GM12878 (cell line): ENCODE results near the gene AHCYL2. TPM values are rescaled to one million over a fixed set of nuclear protein-coding genes. Genes with fewer than 3 reads are reported as not detected.

ENCODE experiments used
- ATAC-seq: fragments of 200-7000 bp; cut with Tn5 transposase; 3 replicates; pipeline ENCODE4 v1.9.1; 2020; ENCODE audit warnings: mild to moderate bottlenecking, moderate library complexity
- BruUV-seq: library from RNA; stranded (reverse); fragments of 400-500 nt; replicated peaks from 2 replicates; lab custom pipeline; 2021; lab: Mats Ljungman, UMichigan
- CTCF ChIA-PET: fragments of 300-600 bp; sonication (Branson Sonifier 250); formaldehyde crosslinking; extraction: SDS; loops from one replicate; lab custom pipeline; 2021; ENCODE audit warnings: inconsistent platforms; lab: Yijun Ruan, JAX
- POLR2A ChIA-PET: fragments of 350-600 bp; formaldehyde crosslinking; extraction: SDS; loops from one replicate; lab custom pipeline; 2021; ENCODE audit warnings: inconsistent platforms; lab: Charles Lee
- RAD21 ChIA-PET: fragments of 300-600 bp; sonication (Branson Sonifier 250); formaldehyde crosslinking; loops from one replicate; lab custom pipeline; 2023; ENCODE audit warnings: antibody characterized with exemption; ENCODE audit not compliant: unreplicated experiment; lab: Charles Lee
- SMC1A ChIA-PET: fragments of 300-600 bp; sonication (Branson Sonifier 250); formaldehyde crosslinking; loops from one replicate; lab custom pipeline; 2023; ENCODE audit not compliant: unreplicated experiment, uncharacterized antibody; lab: Charles Lee
- DNase-seq: peaks from one replicate; pipeline ENCODE4 v3.0.0-alpha.2; 2011; ENCODE audit warnings: low read depth, low spot score
- FAIRE-seq: peaks from 3 replicates; lab custom pipeline; 2011; peaks lifted over from hg19 to GRCh38; lab: Jason Lieb, UNC
- H2AFZ ChIP-seq: 2 replicates; pipeline ENCODE4 v1.6.0; 2011; ENCODE audit warnings: low read depth, low read length, control low read depth; ENCODE audit not compliant: control insufficient read depth
- H3K27ac ChIP-seq: 2 replicates; pipeline ENCODE4 v1.5.1; 2011; ENCODE audit warnings: control low read depth; ENCODE audit not compliant: control insufficient read depth, insufficient read depth
- H3K27me3 ChIP-seq, 2 experiments: replicated peaks in 1 of 2; 2 replicates each; pipeline versions ENCODE4 v1.6.0 to v1.6.1; 2011; ENCODE audit warnings: low read length in 1 of 2; ENCODE audit not compliant: control insufficient read depth in 2 of 2, insufficient read depth in 2 of 2
- H3K36me3 ChIP-seq, 2 experiments: 2 replicates each; pipeline ENCODE4 v1.5.1; 2011; ENCODE audit warnings: low read length in 1 of 2; ENCODE audit not compliant: control insufficient read depth in 2 of 2, insufficient read depth in 2 of 2
- H3K4me1 ChIP-seq: 2 replicates; pipeline ENCODE4 v1.6.1; 2011; ENCODE audit warnings: mild to moderate bottlenecking, low read length, moderate library complexity, mixed read lengths; ENCODE audit not compliant: control insufficient read depth, insufficient read depth
- H3K4me2 ChIP-seq: 2 replicates; pipeline ENCODE4 v1.6.0; 2011; ENCODE audit warnings: control low read depth; ENCODE audit not compliant: control insufficient read depth, insufficient read depth
- H3K4me3 ChIP-seq: fragments of 200-600 bp; sonication (generic); 2 replicates; pipeline ENCODE4 v1.5.1; 2016
- H3K79me2 ChIP-seq: 2 replicates; pipeline ENCODE4 v1.6.0; 2011; ENCODE audit warnings: low read length; ENCODE audit not compliant: control insufficient read depth, insufficient read depth
- H3K9ac ChIP-seq: 2 replicates; pipeline ENCODE4 v1.8.0; 2011; ENCODE audit warnings: low read length, control low read depth, mixed read lengths; ENCODE audit not compliant: control insufficient read depth, insufficient read depth
- H3K9me3 ChIP-seq: replicated peaks from 3 replicates; pipeline ENCODE4 v1.5.1; 2011; ENCODE audit warnings: mild to moderate bottlenecking, low read length; ENCODE audit not compliant: control insufficient read depth, insufficient read depth
- H4K20me1 ChIP-seq: 2 replicates; pipeline ENCODE4 v1.6.0; 2011; ENCODE audit not compliant: control insufficient read depth, insufficient read depth
- EED ChIP-seq: sonication (generic); IDR thresholded peaks from 2 replicates; pipeline ENCODE4 v1.6.1; 2016; ENCODE audit warnings: antibody characterized with exemption, low read depth
- IKZF1 ChIP-seq: fragments of 450-650 bp; conservative IDR thresholded peaks from 2 replicates; pipeline ENCODE4 v1.6.1; 2017; ENCODE audit warnings: antibody characterized with exemption, mild to moderate bottlenecking
- TCF3 ChIP-seq: IDR thresholded peaks from 2 replicates; pipeline ENCODE4 v1.6.1; 2012; ENCODE audit warnings: low read depth, mild to moderate bottlenecking, low read length, borderline replicate concordance; ENCODE audit not compliant: insufficient read depth
- ZBTB40 ChIP-seq: fragments of 450-650 bp; IDR thresholded peaks from 2 replicates; pipeline ENCODE4 v1.6.1; 2016; ENCODE audit warnings: mild to moderate bottlenecking, moderate library complexity, borderline replicate concordance
- ZNF384 ChIP-seq: IDR thresholded peaks from 2 replicates; pipeline ENCODE4 v1.6.1; 2012; ENCODE audit warnings: low read depth, mild to moderate bottlenecking, low read length, improper control_type of control experiment, borderline replicate concordance
- ZNF687 ChIP-seq: fragments of 450-650 bp; IDR thresholded peaks from 2 replicates; pipeline ENCODE4 v1.6.1; 2017; ENCODE audit warnings: mild to moderate bottlenecking, moderate library complexity
- WGBS: methylation state at CpG from one replicate; pipeline ENCODE4 v1.1.6; 2016; ENCODE audit warnings: low lambda C conversion rate; ENCODE audit not compliant: insufficient replicate concordance, insufficient coverage; ENCODE audit errors: missing lambda C conversion rate; 5-methylcytosine and 5-hydroxymethylcytosine counted together
- in situ Hi-C: fragments of 300-500 bp; cut with MboI; formaldehyde crosslinking; loops from 9 replicates; pipeline ENCODE4 v1.14.3; 2018; ENCODE audit warnings: mixed read lengths
- intact Hi-C: fragments of 100-400 bp; cut with micrococcal nuclease; formaldehyde crosslinking; loops from one replicate; pipeline ENCODE4 v1.14.2; 2022; ENCODE audit not compliant: unreplicated experiment
- polyA plus RNA-seq, 11 experiments: library from polyadenylated mRNA; depleted of rRNA in 4 of 11; unstranded in 6 of 11; stranded (reverse) in 5 of 11; fragments of >200 nt; fragmentation: Nextera tagmentation in 4 of 11; fragmentation: Illumina TruSeq in 1 of 11; extraction: Ambion mirVana in 4 of 11; extraction: Trizol in 1 of 11; gene quantifications; 1 replicate in 1 of 11; 2 replicates in 10 of 11; pipeline versions ENCODE4 v1.2.1 to v1.2.3, GENCODE V29; 2011 to 2016; ENCODE audit warnings: inconsistent platforms in 2 of 11, missing spikeins in 2 of 11, low read depth in 1 of 11
- total RNA-seq, 4 experiments: library from RNA; depleted of rRNA in 3 of 4; stranded (reverse); fragments of >200 nt in 3 of 4; fragmentation: Illumina TruSeq in 1 of 4; extraction: Trizol in 1 of 4; gene quantifications; 2 replicates each; pipeline versions ENCODE4 v1.2.1 to v1.2.3, GENCODE V29; 2013 to 2021
- TF ChIP-seq, protein P1 (sequence below): fragments of 450-650 bp; IDR thresholded peaks from 2 replicates; pipeline ENCODE4 v1.6.1; 2017; ENCODE audit warnings: borderline replicate concordance
- TF ChIP-seq, protein P2 (sequence below): fragments of 450-650 bp; IDR thresholded peaks from 2 replicates; pipeline ENCODE4 v1.6.1; 2017; ENCODE audit warnings: mild to moderate bottlenecking, low read depth, inconsistent platforms; ENCODE audit not compliant: poor library complexity, severe bottlenecking

The AHCYL2 gene
- total and polyA plus RNA-seq, 10 of the 15 experiments (the other 5 are each of a cell fraction or from before 2014, with no cell fraction given) = 1.7 to 29.1 (median 5.4) TPM

DNA sequence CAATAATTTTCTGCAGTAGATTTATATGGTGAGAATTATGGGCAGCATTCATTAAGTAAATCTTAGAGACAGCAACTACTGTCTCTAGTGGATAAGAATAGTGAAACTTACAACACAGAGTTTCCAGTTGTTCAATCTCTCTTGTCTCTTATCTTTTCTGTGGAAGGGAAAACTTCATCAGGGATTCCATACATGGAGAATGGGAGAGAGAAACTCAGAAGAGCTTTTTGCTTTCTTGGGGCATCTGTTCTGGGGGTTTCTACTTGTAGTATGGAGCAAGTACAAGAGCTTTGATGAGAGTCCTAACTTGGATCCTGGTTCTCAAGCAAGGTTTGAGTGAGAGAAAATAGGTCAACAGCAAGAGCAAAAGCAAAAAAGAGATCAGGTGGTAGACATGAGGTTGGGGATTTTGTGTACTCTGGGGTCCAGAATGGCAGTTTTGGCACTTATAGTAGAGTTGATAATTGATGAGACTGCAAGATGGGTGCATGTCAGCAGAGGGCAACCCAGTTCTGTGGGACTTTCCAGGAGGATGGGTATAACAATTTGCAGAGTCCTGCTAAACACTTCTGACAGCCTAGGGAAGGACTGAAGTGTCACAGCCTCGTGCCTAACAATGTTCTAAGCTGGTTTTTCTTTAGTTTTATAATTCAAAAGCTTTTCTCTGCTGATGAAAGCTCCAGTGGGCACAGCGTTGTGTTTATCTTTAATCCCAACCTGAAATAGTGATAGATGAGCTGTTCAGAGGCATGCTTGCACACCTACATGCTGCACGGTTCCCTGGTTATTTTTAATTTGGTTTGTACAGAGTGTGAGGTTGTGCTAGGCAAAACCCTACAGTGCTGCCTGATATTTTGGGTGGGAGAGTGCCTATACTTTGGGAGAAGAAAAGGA lies 177.4 kb downstream of the AHCYL2 start:
- FAIRE-seq (no peak), ATAC-seq (peak; percentile 93), DNase-seq (peak; percentile 43)
- no peak overlapping the region for H3K9ac ChIP-seq
- no peaks in the 10 kb centered on the region for H4K20me1 ChIP-seq
- H3K4me3 ChIP-seq = no peak overlapping the region
- no peak overlapping the region; the same call in 1 of the 2 replicates for H2AFZ ChIP-seq
- H3K27me3 ChIP-seq = no peaks in the 10 kb centered on the region
- H3K36me3 ChIP-seq = no peaks in the 10 kb centered on the region
- no peaks in the 10 kb centered on the region for H3K79me2 ChIP-seq
- RAD21 ChIA-PET = interaction anchor here (0.7 to 2.8 kb wide), 16 partner anchors 10 to 608 kb away, joined by 3 to 37 read pairs (median 8); partner anchors contain the start of gene STRIP2
- no peak overlapping the region for H3K4me2 ChIP-seq
- in situ Hi-C loops = no loop called here
- peak overlapping the region; percentile 18; the same call in 1 of the 2 replicates for H3K27ac ChIP-seq
- H3K9me3 ChIP-seq = no peaks in the 10 kb centered on the region
- CTCF ChIA-PET = interaction anchor here (0.7 to 3.1 kb wide), 20 partner anchors 10 to 1019 kb away, joined by 3 to 83 read pairs (median 6); partner anchors contain the start of gene STRIP2
- SMC1A ChIA-PET = interaction anchor here (0.7 to 3.0 kb wide), 22 partner anchors 9 to 423 kb away, joined by 3 to 50 read pairs (median 4); partner anchors contain the start of gene STRIP2
- intact Hi-C loops = loop anchor here (2.0 kb wide), 1 partner anchor 71 kb away; no protein-coding TSS in a partner anchor
- BruUV-seq = TSS peak; percentile 95
- H3K4me1 ChIP-seq = no peaks in the 10 kb centered on the region
- POLR2A ChIA-PET = interaction anchor here (0.6 to 1.6 kb wide), 6 partner anchors 16 to 459 kb away, joined by 3 to 5 read pairs (median 4); no protein-coding TSS in a partner anchor
- WGBS = 6% methylated on average over 3 of the region's 3 CpGs
- TF ChIP-seq EED (no peak), ZNF384 (peak; percentile 22; the same call in 1 of the 2 replicates), TCF3 (no peak), ZBTB40 (no peak), ZNF687 (peak; percentile 92), IKZF1 (peak; percentile 43; the same call in 1 of the 2 replicates)
- TF ChIP-seq, protein P1, sequence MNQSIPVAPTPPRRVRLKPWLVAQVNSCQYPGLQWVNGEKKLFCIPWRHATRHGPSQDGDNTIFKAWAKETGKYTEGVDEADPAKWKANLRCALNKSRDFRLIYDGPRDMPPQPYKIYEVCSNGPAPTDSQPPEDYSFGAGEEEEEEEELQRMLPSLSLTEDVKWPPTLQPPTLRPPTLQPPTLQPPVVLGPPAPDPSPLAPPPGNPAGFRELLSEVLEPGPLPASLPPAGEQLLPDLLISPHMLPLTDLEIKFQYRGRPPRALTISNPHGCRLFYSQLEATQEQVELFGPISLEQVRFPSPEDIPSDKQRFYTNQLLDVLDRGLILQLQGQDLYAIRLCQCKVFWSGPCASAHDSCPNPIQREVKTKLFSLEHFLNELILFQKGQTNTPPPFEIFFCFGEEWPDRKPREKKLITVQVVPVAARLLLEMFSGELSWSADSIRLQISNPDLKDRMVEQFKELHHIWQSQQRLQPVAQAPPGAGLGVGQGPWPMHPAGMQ = no peak
- TF ChIP-seq, protein P2, sequence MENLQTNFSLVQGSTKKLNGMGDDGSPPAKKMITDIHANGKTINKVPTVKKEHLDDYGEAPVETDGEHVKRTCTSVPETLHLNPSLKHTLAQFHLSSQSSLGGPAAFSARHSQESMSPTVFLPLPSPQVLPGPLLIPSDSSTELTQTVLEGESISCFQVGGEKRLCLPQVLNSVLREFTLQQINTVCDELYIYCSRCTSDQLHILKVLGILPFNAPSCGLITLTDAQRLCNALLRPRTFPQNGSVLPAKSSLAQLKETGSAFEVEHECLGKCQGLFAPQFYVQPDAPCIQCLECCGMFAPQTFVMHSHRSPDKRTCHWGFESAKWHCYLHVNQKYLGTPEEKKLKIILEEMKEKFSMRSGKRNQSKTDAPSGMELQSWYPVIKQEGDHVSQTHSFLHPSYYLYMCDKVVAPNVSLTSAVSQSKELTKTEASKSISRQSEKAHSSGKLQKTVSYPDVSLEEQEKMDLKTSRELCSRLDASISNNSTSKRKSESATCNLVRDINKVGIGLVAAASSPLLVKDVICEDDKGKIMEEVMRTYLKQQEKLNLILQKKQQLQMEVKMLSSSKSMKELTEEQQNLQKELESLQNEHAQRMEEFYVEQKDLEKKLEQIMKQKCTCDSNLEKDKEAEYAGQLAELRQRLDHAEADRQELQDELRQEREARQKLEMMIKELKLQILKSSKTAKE = peak; percentile 89
